KBM-7 (cell line): ENCODE results near the gene CASP4.
"Not testable (repeated sequence)": the region's sequence is repeated elsewhere in the genome, so short reads cannot be mapped to it uniquely, and the experiment has no call there.

Experiments
- DNase-seq: peaks from one replicate; pipeline ENCODE4 v3.0.0-alpha.2; 2015
- in situ Hi-C: fragments of 300-500 bp; cut with MboI; formaldehyde crosslinking; loops from 2 replicates; pipeline ENCODE4 v1.14.3; 2020; ENCODE audit warnings: low sequenced_read_pairs, low pct_unique_long_range_greater_than_20kb, mixed read lengths

Gene CASP4

GRCh38 chr11:104968355-104968855 is at the start of gene CASP4:
Gene CASP4 (minus strand): TSS chr11:104968574. CDS start chr11:104968525, 49 bp downstream.
- peak; percentile 83 for DNase-seq
- in situ Hi-C loops = no loop called here

GRCh38 chr11:105007463-105007862 is 39.1 kb upstream of the CASP4 start:
- in situ Hi-C loops = no loop called here
- no peak for DNase-seq

GRCh38 chr11:105005451-105005845 is 37.1 kb upstream of the CASP4 start:
- in situ Hi-C loops = no loop called here
- no peak for DNase-seq

GRCh38 chr11:105004021-105004420 is 35.6 kb upstream of the CASP4 start:
- in situ Hi-C loops = no loop called here
- no peak for DNase-seq

- DNase-seq = no peak
- in situ Hi-C loops = no loop called here
Observed at GRCh38 chr11:105003151-105003550, 34.8 kb upstream of the CASP4 start.

- peak; percentile 63 for DNase-seq
- in situ Hi-C loops = no loop called here
Observed at GRCh38 chr11:105000797-105001196, 32.4 kb upstream of the CASP4 start.

- in situ Hi-C loops = no loop called here
- DNase-seq = no peak
Observed at GRCh38 chr11:105000167-105000566, 31.8 kb upstream of the CASP4 start.

GRCh38 chr11:104999721-105000120 is 31.3 kb upstream of the CASP4 start:
- in situ Hi-C loops = no loop called here
- DNase-seq = no peak

GRCh38 chr11:104997288-104997687 is 28.9 kb upstream of the CASP4 start:
- in situ Hi-C loops = no loop called here

GRCh38 chr11:104995001-104995408 is 26.6 kb upstream of the CASP4 start:
- DNase-seq = no peak
- in situ Hi-C loops = no loop called here

More at GRCh38 chr11:104997288-104997687, 28.9 kb upstream of the CASP4 start:
- peak; percentile 4 for DNase-seq

GRCh38 chr11:104992781-104993180 is 24.4 kb upstream of the CASP4 start:
- in situ Hi-C loops = no loop called here
- no peak for DNase-seq

- DNase-seq = no peak
- in situ Hi-C loops = no loop called here
Observed at GRCh38 chr11:104991994-104992393, 23.6 kb upstream of the CASP4 start.

- no peak for DNase-seq
- in situ Hi-C loops = no loop called here
Observed at GRCh38 chr11:104984808-104985207, 16.4 kb upstream of the CASP4 start.

GRCh38 chr11:104979839-104980238 is 11.5 kb upstream of the CASP4 start:
- in situ Hi-C loops = no loop called here
- DNase-seq = no peak

GRCh38 chr11:104973616-104974015 is 5.2 kb upstream of the CASP4 start:
- DNase-seq = no peak
- in situ Hi-C loops = no loop called here

- DNase-seq, in situ Hi-C loops: not testable (repeated sequence)
Observed at GRCh38 chr11:104972924-104973323, 4.5 kb upstream of the CASP4 start.

- in situ Hi-C loops = no loop called here
- DNase-seq = no peak
Observed at GRCh38 chr11:104970756-104971155, 2.4 kb upstream of the CASP4 start.

GRCh38 chr11:104968856-104969776 is 742 bp upstream of the CASP4 start:
- no peak for DNase-seq
- in situ Hi-C loops = no loop called here

- in situ Hi-C loops = no loop called here
- DNase-seq = peak; percentile 31
Observed at GRCh38 chr11:104967534-104968354, 630 bp downstream of the CASP4 start.

- in situ Hi-C loops = no loop called here
- DNase-seq = no peak
Observed at GRCh38 chr11:104965735-104966134, 2.6 kb downstream of the CASP4 start.
